Mesendoderm (in vitro differentiated cells): Measurements from ENCODE around the gene GAPVD1. TPM values are rescaled to one million over a fixed set of nuclear protein-coding genes. Genes with fewer than 3 reads are reported as not detected.

Source experiments
- small RNA-seq: library from polyadenylated mRNA; stranded (forward); fragments of <200 nt; extraction: miRNeasy Mini kit (QIAGEN cat#:217004); gene quantifications from one replicate; pipeline ENCODE3, GENCODE V24; 2013; ENCODE audit not compliant: insufficient read depth

Gene GAPVD1

Small RNAs within 50 kb of the gene (small RNA-seq; reads per million reads assigned to genes)
- gene AL354710.1 (not detected), gene RNU6-1020P (not detected)
